PC-9 (cell line): ENCODE data around the gene CLCN5. TPM values are rescaled to one million over a fixed set of nuclear protein-coding genes. Genes with fewer than 3 reads are reported as not detected.

ENCODE experiments used
- BruUV-seq: library from RNA; stranded (reverse); fragments of 400-500 nt; replicated peaks from 2 replicates; lab custom pipeline; 2021; lab: Mats Ljungman, UMichigan
- CTCF ChIA-PET: fragments of 300-600 bp; sonication (Branson Sonifier 250); formaldehyde crosslinking; loops from one replicate; lab custom pipeline; 2022; ENCODE audit warnings: antibody characterized with exemption; lab: Charles Lee
- POLR2A ChIA-PET: fragments of 300-600 bp; sonication (Branson Sonifier 250); formaldehyde crosslinking; loops from one replicate; lab custom pipeline; 2022; ENCODE audit warnings: antibody characterized with exemption; ENCODE audit not compliant: unreplicated experiment; lab: Charles Lee
- DNase-seq, 2 experiments: peaks; one replicate each; pipeline versions ENCODE4 v3.0.0 to v3.0.0-alpha.2; 2015 to 2022; ENCODE audit warnings: mixed read lengths in 1 of 2
- H2AFZ ChIP-seq: fragments of 200-600 bp; sonication (generic); 2 replicates; pipeline ENCODE4 v1.8.1; 2017; ENCODE audit warnings: antibody characterized with exemption
- H3F3A ChIP-seq: fragments of 200-600 bp; sonication (generic); 2 replicates; pipeline ENCODE4 v1.8.1; 2017; ENCODE audit warnings: antibody characterized with exemption, mild to moderate bottlenecking, low read depth; ENCODE audit not compliant: insufficient read depth
- H3K27ac ChIP-seq: fragments of 200-600 bp; sonication (generic); 2 replicates; pipeline ENCODE4 v1.6.1; 2016; ENCODE audit warnings: mixed run types
- H3K27me3 ChIP-seq: fragments of 200-600 bp; sonication (generic); 2 replicates; pipeline ENCODE4 v1.6.1; 2016; ENCODE audit warnings: low read depth, mixed run types; ENCODE audit not compliant: insufficient read depth
- H3K36me3 ChIP-seq: fragments of 200-600 bp; sonication (generic); 2 replicates; pipeline ENCODE4 v1.6.1; 2016; ENCODE audit warnings: low read depth, mixed run types
- H3K4me1 ChIP-seq: fragments of 200-600 bp; sonication (generic); replicated peaks from 2 replicates; pipeline ENCODE4 v1.6.1; 2016; ENCODE audit warnings: mixed run types; ENCODE audit not compliant: insufficient read depth
- H3K4me2 ChIP-seq: fragments of 200-600 bp; sonication (generic); 2 replicates; pipeline ENCODE4 v1.6.1; 2017; ENCODE audit warnings: mixed run types
- H3K4me3 ChIP-seq: fragments of 200-600 bp; sonication (generic); 2 replicates; pipeline ENCODE4 v1.6.1; 2016; ENCODE audit warnings: mixed run types
- H3K79me2 ChIP-seq: fragments of 200-600 bp; sonication (generic); 2 replicates; pipeline ENCODE4 v1.6.1; 2017; ENCODE audit warnings: low read depth, mixed run types
- H3K9me2 ChIP-seq: fragments of 200-600 bp; sonication (generic); 2 replicates; pipeline ENCODE4 v1.8.1; 2017; ENCODE audit warnings: mild to moderate bottlenecking; ENCODE audit not compliant: insufficient read depth
- H3K9me3 ChIP-seq: fragments of 200-600 bp; sonication (generic); 2 replicates; pipeline ENCODE4 v1.8.1; 2016; ENCODE audit warnings: low read depth; ENCODE audit not compliant: insufficient read depth
- H4K20me1 ChIP-seq: fragments of 200-600 bp; sonication (generic); 2 replicates; pipeline ENCODE4 v1.8.1; 2017; ENCODE audit not compliant: insufficient read depth
- EZH2 ChIP-seq: fragments of 200-600 bp; sonication (generic); IDR thresholded peaks from 2 replicates; pipeline ENCODE4 v1.8.0; 2017; ENCODE audit warnings: antibody characterized with exemption, low read depth
- intact Hi-C: fragments of 100-400 bp; cut with micrococcal nuclease; formaldehyde crosslinking; loops from one replicate; pipeline ENCODE4 v1.10.0; 2022; ENCODE audit not compliant: unreplicated experiment
- total RNA-seq: library from RNA; stranded (reverse); gene quantifications from 2 replicates; pipeline ENCODE4 v1.2.3, GENCODE V29; 2021
- TF ChIP-seq, protein P1 (sequence below): fragments of 200-600 bp; sonication (generic); conservative IDR thresholded peaks from 2 replicates; pipeline ENCODE4 v1.6.1; 2017; ENCODE audit warnings: mixed run types, antibody characterized with exemption, mild to moderate bottlenecking, moderate library complexity

The CLCN5 gene
- total RNA-seq, 1 experiment from 2014 or later = 0.94 TPM

GRCh38 chrX:50067435-50068284 lies 145.3 kb downstream of the CLCN5 start:
- H3K4me2 ChIP-seq = no peak overlapping the region
- no peaks in the 10 kb centered on the region for H3K4me1 ChIP-seq
- H2AFZ ChIP-seq = no peak overlapping the region
- H3K9me2 ChIP-seq = no peaks in the 10 kb centered on the region
- H3F3A ChIP-seq = no peaks in the 10 kb centered on the region
- H4K20me1 ChIP-seq = no peaks in the 10 kb centered on the region
- CTCF ChIA-PET = no interaction called here
- no peak for DNase-seq
- no peaks in the 10 kb centered on the region for H3K79me2 ChIP-seq
- no peak overlapping the region for H3K27ac ChIP-seq
- TF ChIP-seq, protein P1, sequence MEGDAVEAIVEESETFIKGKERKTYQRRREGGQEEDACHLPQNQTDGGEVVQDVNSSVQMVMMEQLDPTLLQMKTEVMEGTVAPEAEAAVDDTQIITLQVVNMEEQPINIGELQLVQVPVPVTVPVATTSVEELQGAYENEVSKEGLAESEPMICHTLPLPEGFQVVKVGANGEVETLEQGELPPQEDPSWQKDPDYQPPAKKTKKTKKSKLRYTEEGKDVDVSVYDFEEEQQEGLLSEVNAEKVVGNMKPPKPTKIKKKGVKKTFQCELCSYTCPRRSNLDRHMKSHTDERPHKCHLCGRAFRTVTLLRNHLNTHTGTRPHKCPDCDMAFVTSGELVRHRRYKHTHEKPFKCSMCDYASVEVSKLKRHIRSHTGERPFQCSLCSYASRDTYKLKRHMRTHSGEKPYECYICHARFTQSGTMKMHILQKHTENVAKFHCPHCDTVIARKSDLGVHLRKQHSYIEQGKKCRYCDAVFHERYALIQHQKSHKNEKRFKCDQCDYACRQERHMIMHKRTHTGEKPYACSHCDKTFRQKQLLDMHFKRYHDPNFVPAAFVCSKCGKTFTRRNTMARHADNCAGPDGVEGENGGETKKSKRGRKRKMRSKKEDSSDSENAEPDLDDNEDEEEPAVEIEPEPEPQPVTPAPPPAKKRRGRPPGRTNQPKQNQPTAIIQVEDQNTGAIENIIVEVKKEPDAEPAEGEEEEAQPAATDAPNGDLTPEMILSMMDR = no peak
- POLR2A ChIA-PET = no interaction called here
- H3K4me3 ChIP-seq = no peak overlapping the region
- intact Hi-C loops = no loop called here
- no peaks in the 10 kb centered on the region for H3K36me3 ChIP-seq
- no peaks in the 10 kb centered on the region for H3K27me3 ChIP-seq
- no peaks in the 10 kb centered on the region for H3K9me3 ChIP-seq
- no TSS peak for BruUV-seq

DNA sequence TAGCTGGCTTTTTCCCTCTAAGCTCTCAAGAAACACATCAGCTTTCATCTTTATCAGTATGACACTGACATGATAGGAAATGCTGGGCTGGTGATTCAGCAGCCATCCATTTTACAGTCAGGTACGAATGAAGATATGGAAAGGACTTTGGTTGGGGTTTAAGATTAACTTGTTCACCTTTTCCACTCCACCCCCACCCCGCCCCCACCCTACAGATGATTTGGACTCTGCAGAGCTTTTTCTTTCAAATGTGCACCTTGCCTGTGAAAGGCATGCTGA lies 145.8 kb downstream of the CLCN5 start:
- Histone ChIP-seq H3K4me1 (no peaks in the 10 kb centered on the region), H3K4me2 (no peak overlapping the region), H4K20me1 (no peaks in the 10 kb centered on the region), H3K27me3 (no peaks in the 10 kb centered on the region), H3K27ac (no peak overlapping the region), H3K4me3 (no peak overlapping the region), H3K9me3 (no peaks in the 10 kb centered on the region), H3K9me2 (no peaks in the 10 kb centered on the region), H3F3A (no peaks in the 10 kb centered on the region), H3K36me3 (no peaks in the 10 kb centered on the region), H2AFZ (no peak overlapping the region), H3K79me2 (no peaks in the 10 kb centered on the region)
- intact Hi-C loops = no loop called here
- BruUV-seq = no TSS peak
- ChIA-PET CTCF (no interaction called here), POLR2A (no interaction called here)
- TF ChIP-seq, protein P1 = no peak
- no peak for TF ChIP-seq EZH2
- no peak for DNase-seq

DNA sequence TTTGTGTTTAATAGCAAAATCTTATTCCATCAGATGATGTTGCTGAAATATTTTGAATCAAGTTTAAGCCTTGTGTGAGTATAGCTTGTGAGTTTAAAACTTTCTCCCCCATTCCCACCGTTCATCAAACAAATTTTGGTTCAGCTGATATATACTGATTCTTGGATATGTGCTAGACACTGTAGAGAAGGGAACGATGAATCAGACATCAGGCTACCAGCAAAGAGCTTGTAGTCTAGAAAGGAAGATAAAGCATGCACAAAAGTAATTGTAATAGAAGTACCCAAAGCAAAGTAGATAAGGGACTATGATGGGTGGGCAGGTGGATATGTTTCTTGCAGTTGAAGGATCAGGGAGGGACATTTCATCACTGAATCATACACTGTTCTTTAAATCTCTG lies 146.5 kb downstream of the CLCN5 start:
- H3K4me2 ChIP-seq = no peak overlapping the region
- DNase-seq = no peak
- intact Hi-C loops = no loop called here
- no peak overlapping the region for H3K4me3 ChIP-seq
- H3F3A ChIP-seq = no peaks in the 10 kb centered on the region
- no peaks in the 10 kb centered on the region for H3K4me1 ChIP-seq
- ChIA-PET POLR2A (no interaction called here), CTCF (no interaction called here)
- no peaks in the 10 kb centered on the region for H3K27me3 ChIP-seq
- H3K9me3 ChIP-seq = no peaks in the 10 kb centered on the region
- no peak overlapping the region for H2AFZ ChIP-seq
- no peaks in the 10 kb centered on the region for H3K79me2 ChIP-seq
- TF ChIP-seq EZH2 = no peak
- TF ChIP-seq, protein P1 = no peak
- H4K20me1 ChIP-seq = no peaks in the 10 kb centered on the region
- no peaks in the 10 kb centered on the region for H3K9me2 ChIP-seq
- no peak overlapping the region for H3K27ac ChIP-seq
- no peaks in the 10 kb centered on the region for H3K36me3 ChIP-seq
- no TSS peak for BruUV-seq
